Body of pancreas (tissue), 4 donors: ENCODE results near the gene PRSS21.

Experiments
- POLR2A ChIP-seq, 3 donors: fragments of 450-650 bp; IDR thresholded peaks; one replicate each; pipeline ENCODE4 v1.6.1; 2016; ENCODE audit warnings: antibody characterized with exemption in 3 of 3, mild to moderate bottlenecking in 2 of 3
- TF ChIP-seq, protein P1 (sequence below), 7 experiments: fragments of 450-650 bp in 4 of 7; fragments of 200-600 bp in 3 of 7; sonication (generic) in 3 of 7; IDR thresholded peaks; one replicate each; pipeline ENCODE4 v1.5.1; 2016 to 2019; ENCODE audit warnings: antibody characterized with exemption in 7 of 7

DNA sequence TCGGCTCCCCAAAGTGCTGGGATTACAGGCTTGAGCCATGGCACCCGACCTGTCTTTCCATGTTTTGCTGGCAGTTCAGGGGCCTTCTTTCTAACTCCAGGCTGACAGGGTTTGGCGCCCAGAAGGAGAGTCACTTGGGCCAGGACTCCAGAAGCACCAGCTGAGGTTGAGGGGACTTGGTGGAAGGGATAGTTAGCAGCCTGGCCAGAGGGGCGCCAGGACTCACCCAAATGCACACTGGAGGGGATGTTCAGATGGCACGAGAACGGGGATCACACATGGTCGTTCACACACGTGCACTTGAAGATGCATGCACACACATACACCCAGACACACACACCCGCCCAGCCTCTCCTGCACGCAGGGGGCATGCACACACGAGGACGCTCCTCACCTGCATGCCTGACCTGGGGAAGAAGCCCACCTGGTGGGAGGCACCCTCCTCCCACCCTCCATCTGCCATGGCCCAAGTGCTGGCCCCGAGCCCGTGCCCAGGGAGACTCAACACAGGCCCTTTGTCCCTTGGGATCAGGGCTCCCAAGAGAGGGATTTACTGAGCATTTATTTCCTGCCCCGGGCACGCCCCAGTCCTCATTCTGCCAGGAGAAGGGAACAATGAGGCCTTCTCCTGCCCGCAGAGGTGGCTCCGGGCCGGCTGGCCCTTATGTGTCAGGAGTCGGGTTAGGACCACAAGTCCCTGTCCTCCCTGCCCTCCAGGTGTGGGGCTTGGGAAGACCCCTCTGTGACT is 2.3 kb upstream of the PRSS21 start:
- TF ChIP-seq, protein P1, sequence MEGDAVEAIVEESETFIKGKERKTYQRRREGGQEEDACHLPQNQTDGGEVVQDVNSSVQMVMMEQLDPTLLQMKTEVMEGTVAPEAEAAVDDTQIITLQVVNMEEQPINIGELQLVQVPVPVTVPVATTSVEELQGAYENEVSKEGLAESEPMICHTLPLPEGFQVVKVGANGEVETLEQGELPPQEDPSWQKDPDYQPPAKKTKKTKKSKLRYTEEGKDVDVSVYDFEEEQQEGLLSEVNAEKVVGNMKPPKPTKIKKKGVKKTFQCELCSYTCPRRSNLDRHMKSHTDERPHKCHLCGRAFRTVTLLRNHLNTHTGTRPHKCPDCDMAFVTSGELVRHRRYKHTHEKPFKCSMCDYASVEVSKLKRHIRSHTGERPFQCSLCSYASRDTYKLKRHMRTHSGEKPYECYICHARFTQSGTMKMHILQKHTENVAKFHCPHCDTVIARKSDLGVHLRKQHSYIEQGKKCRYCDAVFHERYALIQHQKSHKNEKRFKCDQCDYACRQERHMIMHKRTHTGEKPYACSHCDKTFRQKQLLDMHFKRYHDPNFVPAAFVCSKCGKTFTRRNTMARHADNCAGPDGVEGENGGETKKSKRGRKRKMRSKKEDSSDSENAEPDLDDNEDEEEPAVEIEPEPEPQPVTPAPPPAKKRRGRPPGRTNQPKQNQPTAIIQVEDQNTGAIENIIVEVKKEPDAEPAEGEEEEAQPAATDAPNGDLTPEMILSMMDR (IDR thresholded peaks at IDR 0.05): no peak
- TF ChIP-seq POLR2A (IDR thresholded peaks at IDR 0.05): no peak
